Pancreas (tissue), 10 donors: ENCODE measurements around the gene MAGIX. TPM values are rescaled to one million over a fixed set of nuclear protein-coding genes. Genes with fewer than 3 reads are reported as not detected.
"Not testable (repeated sequence)": the region's sequence is repeated elsewhere in the genome, so short reads cannot be mapped to it uniquely, and the experiment has no call there.

Source experiments
- ATAC-seq, 4 donors: fragments of 200-7000 bp; cut with Tn5 transposase; one replicate each; pipeline versions ENCODE4 v1.8.0 to v1.9.1; 2020; ENCODE audit warnings: mild to moderate bottlenecking in 4 of 4, moderate library complexity in 4 of 4
- DNase-seq, 6 donors: peaks; one replicate each; pipeline ENCODE4 v3.0.0-alpha.2; 2020
- FAIRE-seq: peaks from 2 replicates; lab custom pipeline; 2012; peaks lifted over from hg19 to GRCh38; lab: Jason Lieb, UNC
- H3K27ac ChIP-seq, 4 donors: fragments of 200-600 bp; sonication (generic); 1 replicate in 3 of 4; 2 replicates in 1 of 4; pipeline versions ENCODE4 v1.5.0 to v1.8.0; 2020
- H3K27me3 ChIP-seq, 4 donors: fragments of 200-600 bp; one replicate each; pipeline ENCODE4 v1.8.0; 2021
- H3K36me3 ChIP-seq, 3 donors: fragments of 200-600 bp; sonication (generic) in 1 of 3; one replicate each; pipeline versions ENCODE4 v1.5.0 to v1.8.0; 2020 to 2021
- H3K4me1 ChIP-seq, 3 donors: fragments of 200-600 bp; one replicate each; pipeline ENCODE4 v1.8.0; 2021
- H3K4me3 ChIP-seq, 4 donors: fragments of 200-600 bp; sonication (generic) in 2 of 4; one replicate each; pipeline versions ENCODE4 v1.5.0 to v1.8.0; 2020 to 2021
- H3K9me3 ChIP-seq, 4 donors: fragments of 200-600 bp; one replicate each; pipeline ENCODE4 v1.8.0; 2021
- CTCF ChIP-seq, 4 donors: fragments of 200-600 bp; sonication (generic) in 3 of 4; IDR thresholded peaks; one replicate each; pipeline versions ENCODE4 v1.5.0 to v1.8.0; 2021; ENCODE audit warnings: antibody characterized with exemption in 4 of 4
- WGBS, 2 donors: extraction: QIAGEN DNeasy Blood & Tissue Kit; methylation state at CpG; one replicate each; pipeline ENCODE4 v1.1.7; 2013; 5-methylcytosine and 5-hydroxymethylcytosine counted together
- intact Hi-C, 3 donors: fragments of 100-400 bp; cut with DNase I; formaldehyde crosslinking; loops; one replicate each; pipeline versions ENCODE4 v1.11.1 to v1.14.2; 2022
- polyA plus RNA-seq, 2 donors: library from polyadenylated mRNA; stranded (reverse); fragments of 200-250 nt; gene quantifications; one replicate each; pipeline ENCODE4 v1.2.3, GENCODE V29; 2013
- total RNA-seq, 6 donors: library from RNA; stranded (reverse); fragmentation: NEBNext Ultra II Directional in 4 of 6; extraction: Animal tissue kit (Norgen Biotek cat#: 25700) in 4 of 6; gene quantifications; one replicate each; pipeline versions ENCODE4 v1.2.1 to v1.2.4, GENCODE V29; 2021 to 2023
- donor health status: healthy with polysubstance abuse.
- donor health status: DM: no; HTN: no; CAD: no; lungs with moderate emphysema.
- donor health status: DM: no; HTN: no; CAD: no.
- donor health status: control.
- donor health status: control.
- donor health status: Bipolar disorder and iron deficiency.
- donor health status: DM: yes; HTN: yes; CAD: no.
- donor health status: DM: no; HTN: no; CAD: no.
- donor health status: DM: no; HTN: no; CAD: no.
- donor health status: DM: yes; HTN: yes; CAD: no.

MAGIX gene
- total and polyA plus RNA-seq, 8 donors: 6.8 to 25.7 (median 8.6) TPM

GRCh38 chrX:49139713-49140112, 22.8 kb upstream of the MAGIX start:
- DNase-seq (no peak), ATAC-seq (no peak), FAIRE-seq (no peak)
- Histone ChIP-seq H3K27ac (no peak overlapping the region), H3K36me3 (no peaks in the 10 kb centered on the region), H3K9me3 (no peaks in the 10 kb centered on the region), H3K27me3 (no peaks in the 10 kb centered on the region), H3K4me3 (no peak overlapping the region), H3K4me1 (no peaks in the 10 kb centered on the region)
- intact Hi-C loops: no loop called here
- no peak for TF ChIP-seq CTCF (IDR thresholded peaks at IDR 0.05)
- 68 to 88% methylated on average over 4 of the region's 4 CpGs for WGBS, 2 donors

- DNase-seq, ATAC-seq, H3K4me3 ChIP-seq, intact Hi-C loops, H3K27ac ChIP-seq, H3K4me1 ChIP-seq, FAIRE-seq, H3K27me3 ChIP-seq, H3K36me3 ChIP-seq, H3K9me3 ChIP-seq: not testable (repeated sequence)
- WGBS, 2 donors: 37 to 43% methylated on average over 9 of the region's 9 CpGs
Measured at GRCh38 chrX:49142264-49142663, 20.3 kb upstream of the MAGIX start.

- 67 to 81% methylated on average over 7 of the region's 7 CpGs for WGBS, 2 donors
- DNase-seq, H3K4me3 ChIP-seq, H3K4me1 ChIP-seq, H3K27me3 ChIP-seq, intact Hi-C loops, H3K36me3 ChIP-seq, FAIRE-seq, ATAC-seq, H3K27ac ChIP-seq, H3K9me3 ChIP-seq: not testable (repeated sequence)
Measured at GRCh38 chrX:49143154-49143553, 19.4 kb upstream of the MAGIX start.

GRCh38 chrX:49147282-49147681, 15.3 kb upstream of the MAGIX start:
- WGBS, 2 donors: 79 to 98% methylated on average over 8 of the region's 8 CpGs
- intact Hi-C loops: no loop called here
- DNase-seq: no peak
- no peak for ATAC-seq
- H3K4me3 ChIP-seq: no peak overlapping the region
- no peak overlapping the region for H3K27ac ChIP-seq
- no peak for TF ChIP-seq CTCF (IDR thresholded peaks at IDR 0.05)
- no peaks in the 10 kb centered on the region for H3K36me3 ChIP-seq
- H3K4me1 ChIP-seq: peaks cover 0 to 10% (median 0%) of the 10 kb centered on the region in 3 donors
- H3K27me3 ChIP-seq: no peaks in the 10 kb centered on the region
- H3K9me3 ChIP-seq: no peaks in the 10 kb centered on the region
- no peak for FAIRE-seq

GRCh38 chrX:49147936-49148335, 14.6 kb upstream of the MAGIX start:
- no peak for ATAC-seq
- Histone ChIP-seq H3K4me1 (peaks cover 0 to 10% (median 0%) of the 10 kb centered on the region in 3 donors), H3K27ac (no peak overlapping the region), H3K36me3 (no peaks in the 10 kb centered on the region), H3K4me3 (no peak overlapping the region), H3K9me3 (no peaks in the 10 kb centered on the region), H3K27me3 (no peaks in the 10 kb centered on the region)
- DNase-seq: no peak
- no peak for FAIRE-seq
- 86 to 96% methylated on average over 13 of the region's 13 CpGs for WGBS, 2 donors
- intact Hi-C loops: no loop called here
- no peak for TF ChIP-seq CTCF (IDR thresholded peaks at IDR 0.05)

GRCh38 chrX:49148390-49149100, 14.0 kb upstream of the MAGIX start:
- intact Hi-C loops, H3K4me3 ChIP-seq, FAIRE-seq, H3K4me1 ChIP-seq, H3K27me3 ChIP-seq, H3K36me3 ChIP-seq, H3K9me3 ChIP-seq: not testable (repeated sequence)
- 70 to 74% methylated on average over 21 of the region's 21 CpGs for WGBS, 2 donors
- ATAC-seq: peak; percentile 64 to 80 (median 72)
- peak overlapping the region; percentile 42 to 78 (median 60) for H3K27ac ChIP-seq
- peak in 2 of 6 donors; percentile 34 to 42 for DNase-seq

GRCh38 chrX:49149291-49149690, 13.3 kb upstream of the MAGIX start:
- ATAC-seq: not testable (repeated sequence)

More at GRCh38 chrX:49149291-49149690, 13.3 kb upstream of the MAGIX start:
- H3K9me3 ChIP-seq, FAIRE-seq, H3K4me1 ChIP-seq, H3K27me3 ChIP-seq, H3K4me3 ChIP-seq, DNase-seq, H3K36me3 ChIP-seq, intact Hi-C loops: not testable (repeated sequence)
- WGBS, 2 donors: 90 to 97% methylated on average over 14 of the region's 14 CpGs
- peak overlapping the region; percentile 42 to 78 (median 60) for H3K27ac ChIP-seq
